Endodermal cell (in vitro differentiated cells): ENCODE measurements around the gene C1orf21. TPM values are rescaled to one million over a fixed set of nuclear protein-coding genes. Genes with fewer than 3 reads are reported as not detected.

Source experiments
- DNase-seq: peaks from one replicate; pipeline ENCODE4 v3.0.0-alpha.2; 2017
- H3K27ac ChIP-seq: 2 replicates; pipeline ENCODE4 v1.5.1; 2013; ENCODE audit warnings: mild to moderate bottlenecking, low read depth, low read length, moderate library complexity
- H3K27me3 ChIP-seq: 2 replicates; pipeline ENCODE4 v1.6.1; 2013; ENCODE audit warnings: mild to moderate bottlenecking, low read length, moderate library complexity; ENCODE audit not compliant: insufficient read depth, control insufficient read depth, poor library complexity, severe bottlenecking
- H3K36me3 ChIP-seq: 2 replicates; pipeline ENCODE4 v1.7.0; 2013; ENCODE audit warnings: mild to moderate bottlenecking, low read length, moderate library complexity; ENCODE audit not compliant: control insufficient read depth, insufficient read depth
- H3K4me1 ChIP-seq: one replicate; pipeline ENCODE4 v1.7.0; 2013; ENCODE audit warnings: low read length; ENCODE audit not compliant: control insufficient read depth, insufficient read depth
- H3K4me3 ChIP-seq: 2 replicates; pipeline ENCODE4 v1.5.1; 2013; ENCODE audit warnings: mild to moderate bottlenecking, low read length, moderate library complexity
- H3K9ac ChIP-seq: 2 replicates; pipeline ENCODE4 v1.6.1; 2013; ENCODE audit warnings: mild to moderate bottlenecking, low read length, moderate library complexity; ENCODE audit not compliant: poor library complexity, severe bottlenecking; ENCODE audit errors: extremely low read depth
- H3K9me3 ChIP-seq: 2 replicates; pipeline ENCODE4 v1.6.1; 2013; ENCODE audit warnings: mild to moderate bottlenecking, low read length, moderate library complexity; ENCODE audit not compliant: control insufficient read depth
- H3K27ac Mint-ChIP-seq: 2 replicates; pipeline ENCODE4 v1.8.0; 2020; ENCODE audit warnings: mixed read lengths
- H3K27me3 Mint-ChIP-seq: 2 replicates; pipeline ENCODE4 v1.8.0; 2021; ENCODE audit warnings: mild to moderate bottlenecking, mixed read lengths; ENCODE audit not compliant: insufficient read depth
- H3K36me3 Mint-ChIP-seq: 2 replicates; pipeline ENCODE4 v1.8.0; 2020; ENCODE audit warnings: low read depth, mixed read lengths
- H3K4me1 Mint-ChIP-seq: 2 replicates; pipeline ENCODE4 v1.8.0; 2020; ENCODE audit warnings: mixed read lengths
- H3K4me3 Mint-ChIP-seq: 2 replicates; pipeline ENCODE4 v1.8.0; 2020; ENCODE audit warnings: mild to moderate bottlenecking, moderate library complexity, mixed read lengths
- H3K9me3 Mint-ChIP-seq: 2 replicates; pipeline ENCODE4 v1.8.0; 2020; ENCODE audit warnings: mild to moderate bottlenecking, mixed read lengths
- CTCF ChIP-seq: fragments of 200-600 bp; sonication (generic); conservative IDR thresholded peaks from 2 replicates; pipeline ENCODE4 v1.5.0; 2021; ENCODE audit warnings: antibody characterized with exemption, mild to moderate bottlenecking
- whole genome bisulfite sequencing, 2 experiments: methylation state at CpG; one replicate each; pipeline versions ENCODE4 v1.1.5 to v1.1.7; 2013; ENCODE audit warnings: missing lambda C conversion rate in 2 of 2, mixed read lengths in 1 of 2; ENCODE audit not compliant: insufficient coverage in 1 of 2, insufficient read length in 1 of 2; 5-methylcytosine and 5-hydroxymethylcytosine counted together
- total RNA-seq, 2 donors: library from RNA; stranded (reverse); fragmentation: NEBNext Ultra II Directional in 1 of 2; extraction: Animal tissue kit (Norgen Biotek cat#: 25700) in 1 of 2; gene quantifications; 2 replicates in 1 of 2; 3 replicates in 1 of 2; pipeline ENCODE4 v1.2.1, GENCODE V29; 2021

Gene C1orf21
- total RNA-seq, 2 donors from 2014 or later: 9.1 to 10.2 TPM

- Histone ChIP-seq H3K27ac (no peak overlapping the region), H3K9ac (no peak overlapping the region), H3K4me1 (peaks cover under 1% of the 10 kb centered on the region), H3K27me3 (no peaks in the 10 kb centered on the region), H3K4me3 (no peak overlapping the region), H3K9me3 (no peaks in the 10 kb centered on the region), H3K36me3 (no peaks in the 10 kb centered on the region)
- H3K9me3 Mint-ChIP-seq: no peaks in the 10 kb centered on the region
- no peak overlapping the region for H3K4me3 Mint-ChIP-seq
- no peak for DNase-seq
- no peak for TF ChIP-seq CTCF
- peaks cover 13% of the 10 kb centered on the region for H3K4me1 Mint-ChIP-seq
- H3K27me3 Mint-ChIP-seq: no peaks in the 10 kb centered on the region
- no peak overlapping the region for H3K27ac Mint-ChIP-seq
- no peaks in the 10 kb centered on the region for H3K36me3 Mint-ChIP-seq
- 98 to 100% methylated on average over 1 of the region's 1 CpG for WGBS, 2 experiments
Observed at GRCh38 chr1:184493987-184494388, 107.2 kb downstream of the C1orf21 start.

GRCh38 chr1:184494929-184495328 lies 108.1 kb downstream of the C1orf21 start:
- Histone ChIP-seq H3K27me3 (no peaks in the 10 kb centered on the region), H3K4me1 (peaks cover 7% of the 10 kb centered on the region), H3K36me3 (no peaks in the 10 kb centered on the region), H3K4me3 (no peak overlapping the region), H3K9me3 (no peaks in the 10 kb centered on the region), H3K27ac (no peak overlapping the region), H3K9ac (no peak overlapping the region)
- no peak for TF ChIP-seq CTCF
- no peaks in the 10 kb centered on the region for H3K36me3 Mint-ChIP-seq
- H3K27ac Mint-ChIP-seq: no peak overlapping the region
- no peaks in the 10 kb centered on the region for H3K27me3 Mint-ChIP-seq
- H3K4me3 Mint-ChIP-seq: no peak overlapping the region
- H3K9me3 Mint-ChIP-seq: no peaks in the 10 kb centered on the region
- DNase-seq: no peak
- H3K4me1 Mint-ChIP-seq: peaks cover 13% of the 10 kb centered on the region
- 84 to 86% methylated on average over 4 of the region's 4 CpGs for WGBS, 2 experiments

- no peak overlapping the region for H3K4me3 ChIP-seq
- H3K27me3 ChIP-seq: peaks cover 7% of the 10 kb centered on the region
- H3K4me1 ChIP-seq: peaks cover 12% of the 10 kb centered on the region
- Mint-ChIP-seq H3K4me1 (peaks cover 7% of the 10 kb centered on the region), H3K36me3 (no peaks in the 10 kb centered on the region), H3K27me3 (no peaks in the 10 kb centered on the region), H3K27ac (no peak overlapping the region), H3K4me3 (no peak overlapping the region), H3K9me3 (no peaks in the 10 kb centered on the region)
- no peak overlapping the region for H3K9ac ChIP-seq
- WGBS, 2 experiments: 33 to 66% methylated on average over 1 to 10 of the region's 10 CpGs
- H3K36me3 ChIP-seq: no peaks in the 10 kb centered on the region
- peak overlapping the region; percentile 54 for H3K27ac ChIP-seq
- TF ChIP-seq CTCF: peak; percentile 73
- H3K9me3 ChIP-seq: peaks cover 4% of the 10 kb centered on the region
- DNase-seq: peak; percentile 80
Observed at GRCh38 chr1:184497959-184498723, 111.3 kb downstream of the C1orf21 start.
